Urinary bladder (tissue), 4 donors: ENCODE data around the gene NLRP6. TPM values are rescaled to one million over a fixed set of nuclear protein-coding genes. Genes with fewer than 3 reads are reported as not detected.

Experiments used
- DNase-seq: peaks from one replicate; pipeline ENCODE4 v3.0.0-alpha.2; 2015; ENCODE audit errors: extremely low spot score
- H3K27ac ChIP-seq: one replicate; pipeline ENCODE4 v1.5.1; 2013; ENCODE audit warnings: low read depth, mild to moderate bottlenecking, moderate library complexity
- H3K36me3 ChIP-seq: one replicate; pipeline ENCODE4 v1.6.1; 2013; ENCODE audit warnings: mild to moderate bottlenecking, moderate library complexity; ENCODE audit not compliant: insufficient read depth
- H3K4me1 ChIP-seq: one replicate; pipeline ENCODE4 v1.6.1; 2013; ENCODE audit warnings: mild to moderate bottlenecking, moderate library complexity; ENCODE audit not compliant: insufficient read depth
- H3K4me3 ChIP-seq: one replicate; pipeline ENCODE4 v1.5.1; 2013; ENCODE audit warnings: low read depth, low read length
- whole genome bisulfite sequencing: extraction: QIAGEN DNeasy Blood & Tissue Kit; methylation state at CpG from one replicate; pipeline ENCODE4 v1.1.7; 2013; 5-methylcytosine and 5-hydroxymethylcytosine counted together
- polyA plus RNA-seq: library from polyadenylated mRNA; stranded (reverse); fragments of 200-250 nt; gene quantifications from one replicate; pipeline ENCODE4 v1.2.3, GENCODE V29; 2013
- total RNA-seq: library from RNA; depleted of rRNA; stranded (reverse); fragments of >200 nt; gene quantifications from one replicate; pipeline ENCODE4 v1.2.3, GENCODE V29; 2014
- donor health status: healthy with polysubstance abuse.
- donor health status: healthy.

The NLRP6 gene
- total and polyA plus RNA-seq, 2 donors = 0.67 TPM; not detected in 1

GRCh38 chr11:289712-290620 is 11.8 kb downstream of the NLRP6 start:
- peak overlapping the region; percentile 63 for H3K4me3 ChIP-seq
- no peak for DNase-seq
- H3K36me3 ChIP-seq = no peaks in the 10 kb centered on the region
- H3K27ac ChIP-seq = no peak overlapping the region
- WGBS = 89% methylated on average over 48 of the region's 48 CpGs
- H3K4me1 ChIP-seq = no peaks in the 10 kb centered on the region

- no peak overlapping the region for H3K4me3 ChIP-seq
- no peaks in the 10 kb centered on the region for H3K36me3 ChIP-seq
- 89% methylated on average over 13 of the region's 13 CpGs for WGBS
- DNase-seq = no peak
- no peaks in the 10 kb centered on the region for H3K4me1 ChIP-seq
- H3K27ac ChIP-seq = no peak overlapping the region
Observed at GRCh38 chr11:290621-291231, 12.5 kb downstream of the NLRP6 start.

- 87% methylated on average over 44 of the region's 44 CpGs for WGBS
- no peak for DNase-seq
- H3K27ac ChIP-seq = no peak overlapping the region
- H3K4me3 ChIP-seq = no peak overlapping the region
- H3K36me3 ChIP-seq = no peaks in the 10 kb centered on the region
- no peaks in the 10 kb centered on the region for H3K4me1 ChIP-seq
Observed at GRCh38 chr11:291281-292210, 13.3 kb downstream of the NLRP6 start.

- Histone ChIP-seq H3K4me1 (no peaks in the 10 kb centered on the region), H3K36me3 (no peaks in the 10 kb centered on the region), H3K27ac (no peak overlapping the region), H3K4me3 (no peak overlapping the region)
- DNase-seq = no peak
- WGBS = 90% methylated on average over 29 of the region's 29 CpGs
Observed at GRCh38 chr11:292211-293121, 14.3 kb downstream of the NLRP6 start.

GRCh38 chr11:293271-293851 is 15.2 kb downstream of the NLRP6 start:
- DNase-seq = no peak

GRCh38 chr11:293852-294661 is 15.8 kb downstream of the NLRP6 start:
- no peaks in the 10 kb centered on the region for H3K36me3 ChIP-seq
- no peaks in the 10 kb centered on the region for H3K4me1 ChIP-seq
- H3K4me3 ChIP-seq = no peak overlapping the region
- 90% methylated on average over 27 of the region's 27 CpGs for WGBS
- DNase-seq = no peak
- H3K27ac ChIP-seq = no peak overlapping the region

More at GRCh38 chr11:293271-293851, 15.2 kb downstream of the NLRP6 start:
- no peaks in the 10 kb centered on the region for H3K36me3 ChIP-seq
- WGBS = 84% methylated on average over 18 of the region's 18 CpGs
- H3K27ac ChIP-seq = no peak overlapping the region
- H3K4me3 ChIP-seq = no peak overlapping the region
- no peaks in the 10 kb centered on the region for H3K4me1 ChIP-seq

- DNase-seq = no peak
- H3K36me3 ChIP-seq = no peaks in the 10 kb centered on the region
- no peak overlapping the region for H3K27ac ChIP-seq
- WGBS = 92% methylated on average over 16 of the region's 16 CpGs
- H3K4me1 ChIP-seq = no peaks in the 10 kb centered on the region
- H3K4me3 ChIP-seq = no peak overlapping the region
Observed at GRCh38 chr11:294780-295179, 16.6 kb downstream of the NLRP6 start.

- DNase-seq = no peak
- WGBS = 77% methylated on average over 26 of the region's 26 CpGs
Observed at GRCh38 chr11:295351-296170, 17.4 kb downstream of the NLRP6 start.

GRCh38 chr11:296171-297050 is 18.2 kb downstream of the NLRP6 start:
- no peak overlapping the region for H3K4me3 ChIP-seq
- H3K4me1 ChIP-seq = no peaks in the 10 kb centered on the region
- DNase-seq = no peak
- WGBS = 78% methylated on average over 35 of the region's 35 CpGs
- no peaks in the 10 kb centered on the region for H3K36me3 ChIP-seq
- no peak overlapping the region for H3K27ac ChIP-seq

More at GRCh38 chr11:295351-296170, 17.4 kb downstream of the NLRP6 start:
- H3K4me1 ChIP-seq = no peaks in the 10 kb centered on the region
- H3K36me3 ChIP-seq = no peaks in the 10 kb centered on the region
- no peak overlapping the region for H3K27ac ChIP-seq
- no peak overlapping the region for H3K4me3 ChIP-seq

- no peak overlapping the region for H3K4me3 ChIP-seq
- 68% methylated on average over 13 of the region's 13 CpGs for WGBS
- H3K27ac ChIP-seq = no peak overlapping the region
- no peaks in the 10 kb centered on the region for H3K4me1 ChIP-seq
- H3K36me3 ChIP-seq = no peaks in the 10 kb centered on the region
- DNase-seq = no peak
Observed at GRCh38 chr11:297051-297585, 18.9 kb downstream of the NLRP6 start.
